Ovary (tissue), 9 donors: ENCODE measurements around the gene SLC25A1. TPM values are rescaled to one million over a fixed set of nuclear protein-coding genes. Genes with fewer than 3 reads are reported as not detected.

ENCODE experiments used
- DNase-seq, 5 donors: peaks; one replicate each; pipeline ENCODE4 v3.0.0-alpha.2; 2019 to 2020
- H3K27ac ChIP-seq, 2 donors: fragments of 200-600 bp; one replicate each; pipeline versions ENCODE4 v1.5.1 to v1.8.0; 2019 to 2022
- H3K27me3 ChIP-seq: fragments of 200-600 bp; one replicate; pipeline ENCODE4 v1.8.0; 2022
- H3K36me3 ChIP-seq: fragments of 200-600 bp; sonication (generic); one replicate; pipeline ENCODE4 v1.5.1; 2019
- H3K4me1 ChIP-seq: one replicate; pipeline ENCODE4 v1.8.1; 2013; ENCODE audit warnings: mild to moderate bottlenecking, moderate library complexity; ENCODE audit not compliant: insufficient read depth
- H3K4me3 ChIP-seq: fragments of 200-600 bp; sonication (generic); one replicate; pipeline ENCODE4 v1.5.1; 2017
- H3K9me3 ChIP-seq, 2 donors: fragments of 200-600 bp in 1 of 2; sonication (generic) in 1 of 2; one replicate each; pipeline versions ENCODE4 v1.5.1 to v1.8.1; 2013 to 2019; ENCODE audit warnings: mild to moderate bottlenecking in 1 of 2, moderate library complexity in 1 of 2
- EP300 ChIP-seq: sonication (generic); formaldehyde crosslinking; IDR thresholded peaks from one replicate; pipeline ENCODE4 v1.6.1; 2017; ENCODE audit warnings: antibody characterized with exemption
- POLR2A ChIP-seq: fragments of 450-650 bp; IDR thresholded peaks from one replicate; pipeline ENCODE4 v1.6.1; 2017; ENCODE audit warnings: antibody characterized with exemption, mild to moderate bottlenecking, moderate library complexity
- WGBS, 3 donors: extraction: QIAGEN DNeasy Blood & Tissue Kit in 1 of 3; methylation state at CpG; one replicate each; pipeline versions ENCODE4 v1.1.5 to v1.1.7; 2013 to 2017; 5-methylcytosine and 5-hydroxymethylcytosine counted together
- intact Hi-C, 4 donors: fragments of 100-400 bp; cut with DNase I; formaldehyde crosslinking; loops; one replicate each; pipeline versions ENCODE4 v1.11.0 to v1.15.1; 2022 to 2023
- polyA plus RNA-seq, 2 donors: library from polyadenylated mRNA; stranded (reverse); fragments of 200-250 nt in 1 of 2; fragments of 350-450 nt in 1 of 2; fragmentation: Illumina TruSeq in 1 of 2; extraction: RNeasy Lipid Tissue Mini Kit (QIAGEN cat#74804) in 1 of 2; gene quantifications; one replicate each; pipeline ENCODE4 v1.2.3, GENCODE V29; 2013 to 2014
- total RNA-seq, 7 donors: library from RNA; depleted of rRNA in 2 of 7; stranded (reverse); fragments of >200 nt in 2 of 7; fragmentation: NEBNext Ultra II Directional in 3 of 7; extraction: Animal tissue kit (Norgen Biotek cat#: 25700) in 3 of 7; gene quantifications; one replicate each; pipeline versions ENCODE4 v1.1.0 to v1.2.4, GENCODE V29; 2016 to 2023
- TF ChIP-seq, protein P1 (sequence below), 3 donors: fragments of 450-650 bp in 2 of 3; fragments of 200-600 bp in 1 of 3; IDR thresholded peaks; one replicate each; pipeline versions ENCODE4 v1.5.1 to v1.8.0; 2016 to 2022; ENCODE audit warnings: antibody characterized with exemption in 3 of 3, mild to moderate bottlenecking in 1 of 3
- donor health status: DM: no; HTN: no; CAD: no; lungs with moderate emphysema.
- donor health status: DM: no; HTN: no; CAD: no.
- donor health status: Bipolar disorder and iron deficiency.
- donor health status: DM: yes; HTN: yes; CAD: no.
- donor health status: DM: no; HTN: no; CAD: no.
- donor health status: DM: yes; HTN: yes; CAD: no.

The SLC25A1 gene
- total and polyA plus RNA-seq, 9 donors: 15.8 to 90.7 (median 63.9) TPM

GRCh38 chr22:19187716-19188563 is 9.4 kb upstream of the SLC25A1 start:
- Histone ChIP-seq H3K36me3 (no peaks in the 10 kb centered on the region), H3K4me1 (no peaks in the 10 kb centered on the region), H3K27me3 (no peaks in the 10 kb centered on the region), H3K27ac (no peak overlapping the region), H3K9me3 (no peaks in the 10 kb centered on the region), H3K4me3 (no peak overlapping the region)
- no peak for DNase-seq
- intact Hi-C loops: loop anchor here in 1 of 4 donors (10.0 kb wide), 1 partner anchor 287 kb away; the partner anchor contains the start of genes CDC45 and UFD1
- TF ChIP-seq EP300: no peak
- no peak for TF ChIP-seq POLR2A
- TF ChIP-seq, protein P1, sequence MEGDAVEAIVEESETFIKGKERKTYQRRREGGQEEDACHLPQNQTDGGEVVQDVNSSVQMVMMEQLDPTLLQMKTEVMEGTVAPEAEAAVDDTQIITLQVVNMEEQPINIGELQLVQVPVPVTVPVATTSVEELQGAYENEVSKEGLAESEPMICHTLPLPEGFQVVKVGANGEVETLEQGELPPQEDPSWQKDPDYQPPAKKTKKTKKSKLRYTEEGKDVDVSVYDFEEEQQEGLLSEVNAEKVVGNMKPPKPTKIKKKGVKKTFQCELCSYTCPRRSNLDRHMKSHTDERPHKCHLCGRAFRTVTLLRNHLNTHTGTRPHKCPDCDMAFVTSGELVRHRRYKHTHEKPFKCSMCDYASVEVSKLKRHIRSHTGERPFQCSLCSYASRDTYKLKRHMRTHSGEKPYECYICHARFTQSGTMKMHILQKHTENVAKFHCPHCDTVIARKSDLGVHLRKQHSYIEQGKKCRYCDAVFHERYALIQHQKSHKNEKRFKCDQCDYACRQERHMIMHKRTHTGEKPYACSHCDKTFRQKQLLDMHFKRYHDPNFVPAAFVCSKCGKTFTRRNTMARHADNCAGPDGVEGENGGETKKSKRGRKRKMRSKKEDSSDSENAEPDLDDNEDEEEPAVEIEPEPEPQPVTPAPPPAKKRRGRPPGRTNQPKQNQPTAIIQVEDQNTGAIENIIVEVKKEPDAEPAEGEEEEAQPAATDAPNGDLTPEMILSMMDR (IDR thresholded peaks at IDR 0.05): no peak
- 82 to 91% (median 90%) methylated on average over 6 of the region's 6 CpGs for WGBS, 3 donors

GRCh38 chr22:19184276-19184997 is 5.9 kb upstream of the SLC25A1 start:
- H3K27ac ChIP-seq: no peak overlapping the region
- 86 to 88% (median 87%) methylated on average over 20 of the region's 20 CpGs for WGBS, 3 donors
- H3K27me3 ChIP-seq: no peaks in the 10 kb centered on the region
- TF ChIP-seq EP300 (no peak), POLR2A (no peak)
- TF ChIP-seq, protein P1 (IDR thresholded peaks at IDR 0.05): no peak
- H3K4me3 ChIP-seq: no peak overlapping the region
- H3K9me3 ChIP-seq: no peaks in the 10 kb centered on the region
- DNase-seq: no peak
- no peaks in the 10 kb centered on the region for H3K36me3 ChIP-seq
- intact Hi-C loops: loop anchor here in 1 of 4 donors (10.0 kb wide), 1 partner anchor 290 kb away; the partner anchor contains the start of genes CDC45 and UFD1
- H3K4me1 ChIP-seq: no peaks in the 10 kb centered on the region

DNA sequence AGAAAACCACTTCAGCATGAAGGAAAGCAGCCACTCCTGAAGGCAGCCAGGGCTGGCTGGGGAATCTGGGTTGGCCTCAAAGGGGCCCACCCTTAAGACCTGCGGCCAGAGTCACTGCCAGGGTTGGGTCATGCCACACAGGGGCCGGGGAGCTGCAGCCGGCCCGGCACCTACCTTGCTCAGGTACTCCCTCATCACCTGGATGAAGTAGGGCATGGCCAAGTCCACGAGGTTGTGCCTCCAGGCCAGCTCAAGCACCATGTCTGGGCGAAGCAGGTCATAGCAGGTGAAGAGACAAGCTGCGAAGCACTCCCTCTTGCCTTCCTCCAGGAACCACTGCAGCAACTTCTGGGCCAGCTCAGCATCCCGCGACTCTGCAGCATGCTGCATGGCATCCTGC is 4.7 kb upstream of the SLC25A1 start:
- 85 to 94% (median 88%) methylated on average over 8 to 9 of the region's 9 CpGs for WGBS, 3 donors
- no peak for DNase-seq
- Histone ChIP-seq H3K4me1 (no peaks in the 10 kb centered on the region), H3K9me3 (no peaks in the 10 kb centered on the region), H3K36me3 (no peaks in the 10 kb centered on the region), H3K27ac (no peak overlapping the region), H3K4me3 (no peak overlapping the region), H3K27me3 (no peaks in the 10 kb centered on the region)
- TF ChIP-seq, protein P1 (IDR thresholded peaks at IDR 0.05): no peak
- TF ChIP-seq EP300 (no peak), POLR2A (no peak)
- intact Hi-C loops: loop anchor here in 1 of 4 donors (10.0 kb wide), 1 partner anchor 292 kb away; the partner anchor contains the start of genes CDC45 and UFD1

DNA sequence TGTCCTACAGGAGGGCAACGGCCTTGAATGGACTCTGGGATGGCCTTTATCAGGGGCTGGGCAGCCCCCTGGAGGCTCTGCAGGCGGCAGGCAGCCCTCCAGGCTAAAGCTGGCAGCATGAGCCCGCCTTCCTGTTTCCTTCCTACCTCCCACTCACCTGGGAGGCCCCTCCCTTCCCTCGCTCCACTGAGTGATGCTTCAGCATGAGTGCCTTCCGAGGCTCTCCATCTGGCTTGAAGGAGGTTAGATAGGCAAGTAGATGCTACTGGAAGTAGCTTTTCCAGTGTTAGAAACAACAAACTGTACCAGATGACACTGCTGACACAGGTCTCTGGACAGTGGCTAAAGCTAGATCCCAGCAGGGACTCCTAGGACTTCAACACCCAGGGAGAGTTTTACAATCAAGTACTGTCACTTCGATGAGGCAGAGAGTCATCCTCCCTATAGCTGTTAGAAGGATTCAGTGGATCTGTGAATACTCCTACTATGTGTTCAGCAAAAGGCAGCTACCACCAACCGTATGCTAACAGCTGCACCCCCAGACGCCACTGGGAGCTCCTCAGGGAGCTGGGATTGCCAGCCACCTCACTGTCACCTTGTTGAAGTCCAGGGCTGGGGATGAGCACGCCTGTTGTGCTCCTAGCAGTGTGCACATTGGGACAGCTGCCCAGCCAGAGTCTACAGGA is 4.1 kb upstream of the SLC25A1 start:
- H3K27ac ChIP-seq: no peak overlapping the region
- H3K9me3 ChIP-seq: no peaks in the 10 kb centered on the region
- intact Hi-C loops: loop anchor here in 1 of 4 donors (10.0 kb wide), 1 partner anchor 292 kb away; the partner anchor contains the start of genes CDC45 and UFD1
- H3K4me1 ChIP-seq: no peaks in the 10 kb centered on the region
- no peaks in the 10 kb centered on the region for H3K27me3 ChIP-seq
- DNase-seq: no peak
- no peaks in the 10 kb centered on the region for H3K36me3 ChIP-seq
- 59 to 70% (median 69%) methylated on average over 9 of the region's 9 CpGs for WGBS, 3 donors
- TF ChIP-seq EP300 (no peak), POLR2A (no peak)
- TF ChIP-seq, protein P1 (IDR thresholded peaks at IDR 0.05): no peak
- H3K4me3 ChIP-seq: no peak overlapping the region
